ENCODE measurements around the gene PHGDH.

- no peak for TF ChIP-seq POLR2AphosphoS5 (IDR thresholded peaks at IDR 0.05; ENCODE audit: insufficient read depth in 1 of 2, low read depth in 1 of 2)
- no peak for TF ChIP-seq POLR2A (IDR thresholded peaks at IDR 0.05)
- TF ChIP-seq CTCF (IDR thresholded peaks at IDR 0.05): no peak
These were observed 9.2 kb downstream of the PHGDH start for GRCh38 chr1:119720866-119721440.
